Glutamatergic neuron (in vitro differentiated cells): ENCODE results near the gene ZNF618. TPM values are rescaled to one million over a fixed set of nuclear protein-coding genes. Genes with fewer than 3 reads are reported as not detected.

Experiments used
- DNase-seq: peaks from one replicate; pipeline ENCODE4 v3.0.0; 2022
- H3K27ac Mint-ChIP-seq: one replicate; pipeline ENCODE4 v1.8.0; 2020; ENCODE audit warnings: mild to moderate bottlenecking, mixed read lengths, inconsistent platforms; ENCODE audit not compliant: unreplicated experiment
- H3K27me3 Mint-ChIP-seq: one replicate; pipeline ENCODE4 v1.8.0; 2020; ENCODE audit warnings: mild to moderate bottlenecking, moderate library complexity, mixed read lengths, inconsistent platforms; ENCODE audit not compliant: unreplicated experiment
- H3K36me3 Mint-ChIP-seq: one replicate; pipeline ENCODE4 v1.8.0; 2020; ENCODE audit warnings: mild to moderate bottlenecking, mixed read lengths, inconsistent platforms; ENCODE audit not compliant: unreplicated experiment
- H3K4me1 Mint-ChIP-seq: one replicate; pipeline ENCODE4 v1.8.0; 2020; ENCODE audit warnings: mild to moderate bottlenecking, low read depth, mixed read lengths, inconsistent platforms; ENCODE audit not compliant: unreplicated experiment
- H3K4me3 Mint-ChIP-seq: one replicate; pipeline ENCODE4 v1.8.0; 2020; ENCODE audit warnings: mild to moderate bottlenecking, mixed read lengths, inconsistent platforms; ENCODE audit not compliant: unreplicated experiment
- H3K9me3 Mint-ChIP-seq: one replicate; pipeline ENCODE4 v1.8.0; 2020; ENCODE audit warnings: mild to moderate bottlenecking, moderate library complexity, mixed read lengths, inconsistent platforms; ENCODE audit not compliant: unreplicated experiment
- total RNA-seq: library from RNA; stranded (reverse); fragmentation: NEBNext Ultra II Directional; extraction: Animal tissue kit (Norgen Biotek cat#: 25700); gene quantifications from one replicate; pipeline ENCODE4 v1.2.1, GENCODE V29; 2021; ENCODE audit not compliant: unreplicated experiment
- TF ChIP-seq, protein P1 (sequence below): fragments of 200-600 bp; sonication (generic); IDR thresholded peaks from one replicate; pipeline ENCODE4 v1.5.0; 2021; ENCODE audit not compliant: partially characterized antibody, unreplicated experiment

ZNF618 gene
- total RNA-seq, 1 donor from 2014 or later: 114 TPM

DNA sequence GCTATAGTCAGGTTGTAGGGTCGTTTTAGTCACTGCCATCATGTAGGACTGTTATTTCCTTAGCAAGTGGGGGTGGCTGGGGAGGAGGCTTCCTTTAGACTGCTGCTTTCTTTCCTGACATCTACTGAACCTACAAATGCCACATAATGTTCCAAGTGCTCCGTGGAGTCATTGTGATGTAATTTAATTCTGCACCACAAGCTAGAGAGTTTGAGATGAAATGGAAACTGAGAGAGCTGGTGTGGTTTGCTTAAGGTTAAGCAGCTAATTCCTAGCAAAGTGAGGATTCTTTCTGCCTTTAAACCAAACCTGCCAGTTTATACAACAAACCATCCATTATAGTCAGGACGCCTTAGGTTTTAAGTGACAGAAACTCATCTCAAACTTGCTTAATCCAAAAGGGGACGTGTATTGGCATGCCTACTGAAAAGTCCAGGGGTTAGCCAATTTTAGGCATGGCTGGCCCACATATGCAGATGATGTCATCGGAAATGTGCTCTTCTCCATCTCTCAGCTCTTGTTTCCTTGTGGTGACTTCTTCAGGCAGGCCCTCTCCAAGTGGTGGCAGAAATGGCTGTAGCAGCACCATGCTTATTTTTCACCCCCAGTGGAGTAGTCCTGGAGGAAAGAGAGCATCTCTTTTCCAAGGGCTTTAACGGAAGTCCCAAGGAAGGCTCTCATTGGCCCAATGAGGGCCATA lies 30.5 kb downstream of the ZNF618 start:
- DNase-seq: no peak

DNA sequence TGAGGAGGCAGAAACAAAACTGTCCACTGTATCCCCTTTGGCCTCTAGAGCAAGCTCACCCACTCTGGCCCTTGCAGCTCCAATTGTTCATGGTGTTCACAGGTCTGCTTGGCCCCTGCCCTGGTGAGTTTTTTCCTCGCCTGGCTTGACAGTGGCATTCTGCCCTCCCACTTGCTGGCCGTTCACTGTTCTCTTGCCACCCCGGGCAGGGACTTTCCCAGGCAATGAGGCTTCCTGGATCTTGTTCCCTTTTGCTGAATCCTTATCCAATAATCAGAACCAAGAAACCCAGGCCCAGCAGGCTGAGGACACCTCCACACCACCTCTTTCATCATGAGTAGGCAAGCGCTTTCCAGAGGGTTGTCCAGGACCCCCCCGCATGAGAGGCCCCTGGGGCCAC lies 31.2 kb downstream of the ZNF618 start:
- H3K27me3 Mint-ChIP-seq: peaks cover 14% of the 10 kb centered on the region
- no peak for DNase-seq
- peaks cover 17% of the 10 kb centered on the region for H3K9me3 Mint-ChIP-seq
- peaks cover 46% of the 10 kb centered on the region for H3K4me1 Mint-ChIP-seq
- H3K36me3 Mint-ChIP-seq: peaks cover 3% of the 10 kb centered on the region
- H3K27ac Mint-ChIP-seq: no peak overlapping the region
- TF ChIP-seq, protein P1, sequence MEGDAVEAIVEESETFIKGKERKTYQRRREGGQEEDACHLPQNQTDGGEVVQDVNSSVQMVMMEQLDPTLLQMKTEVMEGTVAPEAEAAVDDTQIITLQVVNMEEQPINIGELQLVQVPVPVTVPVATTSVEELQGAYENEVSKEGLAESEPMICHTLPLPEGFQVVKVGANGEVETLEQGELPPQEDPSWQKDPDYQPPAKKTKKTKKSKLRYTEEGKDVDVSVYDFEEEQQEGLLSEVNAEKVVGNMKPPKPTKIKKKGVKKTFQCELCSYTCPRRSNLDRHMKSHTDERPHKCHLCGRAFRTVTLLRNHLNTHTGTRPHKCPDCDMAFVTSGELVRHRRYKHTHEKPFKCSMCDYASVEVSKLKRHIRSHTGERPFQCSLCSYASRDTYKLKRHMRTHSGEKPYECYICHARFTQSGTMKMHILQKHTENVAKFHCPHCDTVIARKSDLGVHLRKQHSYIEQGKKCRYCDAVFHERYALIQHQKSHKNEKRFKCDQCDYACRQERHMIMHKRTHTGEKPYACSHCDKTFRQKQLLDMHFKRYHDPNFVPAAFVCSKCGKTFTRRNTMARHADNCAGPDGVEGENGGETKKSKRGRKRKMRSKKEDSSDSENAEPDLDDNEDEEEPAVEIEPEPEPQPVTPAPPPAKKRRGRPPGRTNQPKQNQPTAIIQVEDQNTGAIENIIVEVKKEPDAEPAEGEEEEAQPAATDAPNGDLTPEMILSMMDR: no peak
- no peak overlapping the region for H3K4me3 Mint-ChIP-seq

More for the DNA sequence above, 30.5 kb downstream of the ZNF618 start:
- Mint-ChIP-seq H3K27ac (peak overlapping the region; percentile 16), H3K4me1 (peaks cover 46% of the 10 kb centered on the region), H3K36me3 (peaks cover 4% of the 10 kb centered on the region), H3K27me3 (peaks cover 11% of the 10 kb centered on the region), H3K9me3 (peaks cover 17% of the 10 kb centered on the region), H3K4me3 (no peak overlapping the region)
- TF ChIP-seq, protein P1: no peak

DNA sequence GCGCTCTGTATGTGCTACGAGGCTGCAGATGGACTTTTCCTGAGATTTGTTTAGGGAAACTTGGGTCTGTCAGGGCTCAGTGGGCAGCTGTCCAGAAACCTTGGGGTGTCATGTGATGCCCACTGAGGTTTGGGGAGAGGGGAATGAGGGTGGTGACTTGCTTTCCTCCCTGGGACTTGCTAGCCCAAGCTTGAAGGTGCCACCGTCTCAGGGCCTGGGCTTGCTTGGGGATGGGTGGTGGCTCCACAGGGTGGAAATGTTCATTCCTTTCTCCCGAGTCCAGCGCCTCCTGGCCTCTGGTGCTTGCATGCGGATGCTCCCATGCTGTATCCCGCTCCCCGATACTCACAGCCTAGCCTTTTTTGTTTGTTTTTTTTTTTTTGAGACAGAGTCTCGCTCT lies 33.3 kb downstream of the ZNF618 start:
- H3K27me3 Mint-ChIP-seq: peaks cover 12% of the 10 kb centered on the region
- H3K4me3 Mint-ChIP-seq: no peak overlapping the region
- no peak for DNase-seq
- peak overlapping the region; percentile 84 for H3K27ac Mint-ChIP-seq
- H3K36me3 Mint-ChIP-seq: no peaks in the 10 kb centered on the region
- TF ChIP-seq, protein P1: no peak
- peaks cover 10% of the 10 kb centered on the region for H3K9me3 Mint-ChIP-seq
- H3K4me1 Mint-ChIP-seq: peaks cover 56% of the 10 kb centered on the region

DNA sequence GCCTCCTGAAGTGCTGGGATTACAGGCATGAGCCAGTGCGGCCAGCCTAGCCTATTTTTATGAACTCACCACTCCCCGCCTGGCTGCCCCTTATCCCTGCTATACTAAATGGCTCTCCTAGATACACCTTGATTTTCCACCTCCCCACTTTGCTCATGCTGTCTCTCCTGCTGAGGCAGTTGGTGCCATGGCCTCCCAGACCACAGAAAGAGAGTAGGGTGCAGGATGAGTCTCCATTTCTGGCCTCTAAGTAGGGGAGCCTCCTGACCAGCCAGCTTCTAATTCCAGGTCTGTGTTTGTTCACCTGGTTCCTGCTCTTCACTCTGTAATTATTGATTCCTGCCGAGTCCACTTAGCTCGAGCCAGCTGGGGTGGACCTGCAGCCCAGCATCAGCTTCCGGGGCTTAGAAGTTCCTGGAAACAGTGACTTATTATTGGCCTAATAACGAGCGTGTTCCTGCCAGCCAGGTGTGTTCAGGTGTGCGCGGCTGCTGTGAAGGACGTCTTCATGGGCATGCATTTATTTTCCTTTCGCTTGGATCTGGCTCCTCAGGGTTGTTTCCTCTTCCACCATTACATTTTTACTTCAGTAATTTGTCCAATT lies 34.0 kb downstream of the ZNF618 start:
- H3K36me3 Mint-ChIP-seq: no peaks in the 10 kb centered on the region
- peaks cover 12% of the 10 kb centered on the region for H3K27me3 Mint-ChIP-seq
- TF ChIP-seq, protein P1: no peak
- H3K4me3 Mint-ChIP-seq: peak overlapping the region; percentile 26
- H3K27ac Mint-ChIP-seq: peak overlapping the region; percentile 55
- peaks cover 10% of the 10 kb centered on the region for H3K9me3 Mint-ChIP-seq
- H3K4me1 Mint-ChIP-seq: peaks cover 59% of the 10 kb centered on the region
- DNase-seq: no peak
